SK-N-SH treated with all-trans-retinoic acid at 6 μM for 48 hours (cell line): ENCODE results near the gene SLMAP.

Experiments used
- BACH2 ChIP-seq: fragments of 250-450 bp; sonication (Bioruptor Pico); IDR thresholded peaks from 2 replicates; pipeline ENCODE4 v1.9.0; 2021; ENCODE audit warnings: mild to moderate bottlenecking, borderline replicate concordance
- OSR1 ChIP-seq: fragments of 250-450 bp; sonication (Bioruptor Pico); IDR thresholded peaks from 2 replicates; pipeline ENCODE4 v1.8.0; 2022; ENCODE audit warnings: moderate library complexity, mild to moderate bottlenecking, inconsistent platforms
- RARB ChIP-seq: fragments of 250-450 bp; sonication (Bioruptor Pico); IDR thresholded peaks from 2 replicates; pipeline ENCODE4 v1.8.0; 2021; ENCODE audit warnings: mild to moderate bottlenecking, moderate library complexity
- TCF4 ChIP-seq: fragments of 250-450 bp; sonication (Bioruptor Pico); IDR thresholded peaks from 2 replicates; pipeline ENCODE4 v1.8.0; 2021; ENCODE audit warnings: mild to moderate bottlenecking, moderate library complexity, borderline replicate concordance
- TOX ChIP-seq: fragments of 250-450 bp; sonication (Bioruptor Pico); IDR thresholded peaks from 2 replicates; pipeline ENCODE4 v1.8.0; 2021; ENCODE audit warnings: mild to moderate bottlenecking, moderate library complexity, borderline replicate concordance
- ZC3H10 ChIP-seq: fragments of 250-450 bp; sonication (Bioruptor Pico); IDR thresholded peaks from 2 replicates; pipeline ENCODE4 v1.5.1; 2021; ENCODE audit warnings: mild to moderate bottlenecking, moderate library complexity
- ZFP30 ChIP-seq: fragments of 450-650 bp; formaldehyde crosslinking; IDR thresholded peaks from 2 replicates; pipeline ENCODE4 v1.5.0; 2022; ENCODE audit warnings: mild to moderate bottlenecking, moderate library complexity
- ZNF565 ChIP-seq: fragments of 450-650 bp; formaldehyde crosslinking; conservative IDR thresholded peaks from 2 replicates; pipeline ENCODE4 v1.5.0; 2020; ENCODE audit warnings: low read depth, mild to moderate bottlenecking, moderate library complexity
- ZNF70 ChIP-seq: fragments of 450-650 bp; formaldehyde crosslinking; IDR thresholded peaks from 2 replicates; pipeline ENCODE4 v1.5.0; 2020; ENCODE audit warnings: mild to moderate bottlenecking, moderate library complexity
- TF ChIP-seq, protein P1 (sequence below): fragments of 250-450 bp; sonication (Bioruptor Pico); IDR thresholded peaks from 2 replicates; pipeline ENCODE4 v1.5.1; 2020; ENCODE audit warnings: low read depth, mild to moderate bottlenecking, moderate library complexity
- TF ChIP-seq, protein P2 (sequence below): fragments of 250-450 bp; sonication (Bioruptor Pico); IDR thresholded peaks from 2 replicates; pipeline ENCODE4 v1.5.1; 2021; ENCODE audit warnings: mild to moderate bottlenecking, moderate library complexity
- TF ChIP-seq, protein P3 (sequence below): fragments of 250-450 bp; sonication (Bioruptor Pico); IDR thresholded peaks from 2 replicates; pipeline ENCODE4 v1.8.0; 2020; ENCODE audit warnings: mild to moderate bottlenecking, moderate library complexity, borderline replicate concordance

GRCh38 chr3:57837686-57838085, 81.6 kb downstream of the SLMAP start:
- TF ChIP-seq OSR1 (CRISPR knock-in tag), result no peak
- TF ChIP-seq ZNF565 (CRISPR knock-in tag), result no peak
- TF ChIP-seq TOX, result no peak
- TF ChIP-seq BACH2 (CRISPR knock-in tag), result no peak
- no peak for TF ChIP-seq ZFP30
- TF ChIP-seq RARB, result no peak
- no peak for TF ChIP-seq ZC3H10 (CRISPR knock-in tag)
- TF ChIP-seq, protein P1, sequence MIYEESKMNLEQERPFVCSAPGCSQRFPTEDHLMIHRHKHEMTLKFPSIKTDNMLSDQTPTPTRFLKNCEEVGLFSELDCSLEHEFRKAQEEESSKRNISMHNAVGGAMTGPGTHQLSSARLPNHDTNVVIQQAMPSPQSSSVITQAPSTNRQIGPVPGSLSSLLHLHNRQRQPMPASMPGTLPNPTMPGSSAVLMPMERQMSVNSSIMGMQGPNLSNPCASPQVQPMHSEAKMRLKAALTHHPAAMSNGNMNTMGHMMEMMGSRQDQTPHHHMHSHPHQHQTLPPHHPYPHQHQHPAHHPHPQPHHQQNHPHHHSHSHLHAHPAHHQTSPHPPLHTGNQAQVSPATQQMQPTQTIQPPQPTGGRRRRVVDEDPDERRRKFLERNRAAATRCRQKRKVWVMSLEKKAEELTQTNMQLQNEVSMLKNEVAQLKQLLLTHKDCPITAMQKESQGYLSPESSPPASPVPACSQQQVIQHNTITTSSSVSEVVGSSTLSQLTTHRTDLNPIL (CRISPR knock-in tag), result no peak
- no peak for TF ChIP-seq ZNF70
- TF ChIP-seq, protein P2, sequence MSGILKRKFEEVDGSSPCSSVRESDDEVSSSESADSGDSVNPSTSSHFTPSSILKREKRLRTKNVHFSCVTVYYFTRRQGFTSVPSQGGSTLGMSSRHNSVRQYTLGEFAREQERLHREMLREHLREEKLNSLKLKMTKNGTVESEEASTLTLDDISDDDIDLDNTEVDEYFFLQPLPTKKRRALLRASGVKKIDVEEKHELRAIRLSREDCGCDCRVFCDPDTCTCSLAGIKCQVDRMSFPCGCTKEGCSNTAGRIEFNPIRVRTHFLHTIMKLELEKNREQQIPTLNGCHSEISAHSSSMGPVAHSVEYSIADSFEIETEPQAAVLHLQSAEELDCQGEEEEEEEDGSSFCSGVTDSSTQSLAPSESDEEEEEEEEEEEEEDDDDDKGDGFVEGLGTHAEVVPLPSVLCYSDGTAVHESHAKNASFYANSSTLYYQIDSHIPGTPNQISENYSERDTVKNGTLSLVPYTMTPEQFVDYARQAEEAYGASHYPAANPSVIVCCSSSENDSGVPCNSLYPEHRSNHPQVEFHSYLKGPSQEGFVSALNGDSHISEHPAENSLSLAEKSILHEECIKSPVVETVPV (CRISPR knock-in tag), result no peak
- TF ChIP-seq, protein P3, sequence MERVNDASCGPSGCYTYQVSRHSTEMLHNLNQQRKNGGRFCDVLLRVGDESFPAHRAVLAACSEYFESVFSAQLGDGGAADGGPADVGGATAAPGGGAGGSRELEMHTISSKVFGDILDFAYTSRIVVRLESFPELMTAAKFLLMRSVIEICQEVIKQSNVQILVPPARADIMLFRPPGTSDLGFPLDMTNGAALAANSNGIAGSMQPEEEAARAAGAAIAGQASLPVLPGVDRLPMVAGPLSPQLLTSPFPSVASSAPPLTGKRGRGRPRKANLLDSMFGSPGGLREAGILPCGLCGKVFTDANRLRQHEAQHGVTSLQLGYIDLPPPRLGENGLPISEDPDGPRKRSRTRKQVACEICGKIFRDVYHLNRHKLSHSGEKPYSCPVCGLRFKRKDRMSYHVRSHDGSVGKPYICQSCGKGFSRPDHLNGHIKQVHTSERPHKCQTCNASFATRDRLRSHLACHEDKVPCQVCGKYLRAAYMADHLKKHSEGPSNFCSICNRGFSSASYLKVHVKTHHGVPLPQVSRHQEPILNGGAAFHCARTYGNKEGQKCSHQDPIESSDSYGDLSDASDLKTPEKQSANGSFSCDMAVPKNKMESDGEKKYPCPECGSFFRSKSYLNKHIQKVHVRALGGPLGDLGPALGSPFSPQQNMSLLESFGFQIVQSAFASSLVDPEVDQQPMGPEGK (CRISPR knock-in tag), result no peak
- no peak for TF ChIP-seq TCF4
